ENCODE measurements around the gene SYNRG. TPM values are rescaled to one million over a fixed set of nuclear protein-coding genes. Genes with fewer than 3 reads are reported as not detected.

Gene SYNRG
- total and polyA plus RNA-seq, 2 of the 13 experiments (the other 11 are each of a cell fraction or from before 2014, with no cell fraction given), result 7.3 to 8.7 TPM

GRCh38 chr17:37502009-37502936 is 106.9 kb downstream of the SYNRG start:
- Histone ChIP-seq H3K27me3 (ENCODE audit: control insufficient read depth in 1 of 2, insufficient read depth in 2 of 2, low read length in 2 of 2) (no peaks in the 10 kb centered on the region), H3K9me3 (ENCODE audit: low read length) (no peaks in the 10 kb centered on the region), H3K4me1 (ENCODE audit: insufficient read depth, low read length) (peaks cover 74% of the 10 kb centered on the region), H3K4me3 (replicated peaks in 1 of 3; ENCODE audit: insufficient read depth in 1 of 3, low read depth in 2 of 3, low read length in 3 of 3) (peak overlapping the region in 2 of 3 experiments; percentile 14 to 49; a peak in 3 of 6 replicates), H3K79me2 (ENCODE audit: insufficient read depth, low read length) (peaks cover 87% of the 10 kb centered on the region), H3K27ac (ENCODE audit: extremely low read length, insufficient read depth, low read length) (peak overlapping the region; percentile 86), H2AFZ (ENCODE audit: low read length) (no peak overlapping the region), H3K36me3 (replicated peaks in 1 of 2; ENCODE audit: control insufficient read depth in 1 of 2, insufficient read depth in 2 of 2, low read length in 2 of 2) (peaks cover 0 to 2% of the 10 kb centered on the region in 2 experiments; a peak in 2 of 5 replicates), H3K4me2 (ENCODE audit: low read depth, low read length) (peak overlapping the region; percentile 73), H3K9ac (ENCODE audit: insufficient read depth, low read depth, low read length) (peak overlapping the region; percentile 53), H4K20me1 (ENCODE audit: insufficient read depth, low read length) (0 out of 2 replicates have a peak, but pooled peaks cover 3% of the 10 kb centered on the region)
- CTCF ChIA-PET (ENCODE audit: low intra/inter-chr PET ratio, low total read pairs), result no interaction called here
- POLR2A ChIA-PET, result interaction anchor here (0.7 to 1.9 kb wide), 12 partner anchors 9 to 207 kb away, joined by 3 to 25 read pairs (median 4); partner anchors contain the start of genes DUSP14 and TADA2A
- FAIRE-seq (no peak), ATAC-seq (peak; percentile 89), DNase-seq (ENCODE audit: low spot score) (peak; percentile 94)
- WGBS (ENCODE audit: low lambda C conversion rate), result 62% methylated on average over 10 of the region's 10 CpGs
- in situ Hi-C loops (cut with HindIII; ENCODE audit: extremely low pct_ligation_motif_present, low pct_unique_long_range_greater_than_20kb) (no loop called here), intact Hi-C loops (cut with micrococcal nuclease; ENCODE audit: unreplicated experiment) (no loop called here)
- BruUV-seq (replicated peaks), result no TSS peak
- TF ChIP-seq RBFOX2 (IDR thresholded peaks at IDR 0.05; ENCODE audit: low read depth, low read length) (no peak), ARID4A (CRISPR knock-in tag; IDR thresholded peaks at IDR 0.05; ENCODE audit: borderline replicate concordance) (peak; percentile 55; the same call in 1 of the 2 replicates), ZSCAN9 (CRISPR knock-in tag; IDR thresholded peaks at IDR 0.05; ENCODE audit: borderline replicate concordance) (peak; percentile 33; the same call in 1 of the 2 replicates), BATF2 (CRISPR knock-in tag; IDR thresholded peaks at IDR 0.05) (no peak), ATRX (CRISPR knock-in tag; IDR thresholded peaks at IDR 0.05; ENCODE audit: borderline replicate concordance) (no peak), ZEB1 (IDR thresholded peaks at IDR 0.05; ENCODE audit: insufficient replicate concordance, low read depth) (peak; percentile 79), POLR2AphosphoS2 (IDR thresholded peaks at IDR 0.05; ENCODE audit: low read depth, low read length) (no peak), TEAD3 (CRISPR knock-in tag; optimal IDR thresholded peaks at IDR 0.05; ENCODE audit: borderline replicate concordance) (peak; percentile 71), MTA1 (CRISPR knock-in tag; IDR thresholded peaks at IDR 0.05; ENCODE audit: borderline replicate concordance) (0 out of 2 replicates have a peak, but pooled peaks have one; percentile 46), REST (IDR thresholded peaks at IDR 0.05; ENCODE audit: borderline replicate concordance in 1 of 2, low read depth in 1 of 2, low read length in 2 of 2) (0 out of 4 replicates have a peak, but pooled peaks of 1 of the 2 experiments have one; percentile 10), ZNF570 (CRISPR knock-in tag; IDR thresholded peaks at IDR 0.05; ENCODE audit: borderline replicate concordance) (no peak), ZNF670 (CRISPR knock-in tag; IDR thresholded peaks at IDR 0.05; ENCODE audit: borderline replicate concordance) (no peak)

Measured in HepG2 (cell line).